Uterus (tissue), 2 donors: ENCODE results near the gene TAF15.

Source experiments
- CTCF ChIP-seq, 4 experiments: fragments of 200-600 bp in 2 of 4; fragments of 450-650 bp in 2 of 4; sonication (generic) in 2 of 4; IDR thresholded peaks; one replicate each; pipeline ENCODE4 v1.5.1; 2016 to 2019; ENCODE audit warnings: antibody characterized with exemption in 4 of 4, mild to moderate bottlenecking in 2 of 4, moderate library complexity in 1 of 4
- POLR2A ChIP-seq, 2 donors: fragments of 450-650 bp; IDR thresholded peaks; one replicate each; pipeline ENCODE4 v1.6.1; 2016; ENCODE audit warnings: antibody characterized with exemption in 2 of 2, mild to moderate bottlenecking in 1 of 2, moderate library complexity in 1 of 2

GRCh38 chr17:35891269-35891668 lies 82.0 kb downstream of the TAF15 start:
- TF ChIP-seq CTCF (IDR thresholded peaks at IDR 0.05) (no peak), POLR2A (IDR thresholded peaks at IDR 0.05) (no peak)
